GM18907 (cell line): Measurements from ENCODE around the gene KCNMB2.
"Not testable (repeated sequence)": the region's sequence is repeated elsewhere in the genome, so short reads cannot be mapped to it uniquely, and the experiment has no call there.

Source experiments
- ATAC-seq: cut with Tn5 transposase; IDR thresholded peaks from one replicate; pipeline ENCODE4 v1.9.1; 2021; ENCODE audit warnings: mild to moderate bottlenecking, moderate library complexity; ENCODE audit not compliant: unreplicated experiment

The KCNMB2 gene

GRCh38 chr3:178849199-178849910 lies 313.1 kb downstream of the KCNMB2 start:
- ATAC-seq: no peak

- no peak for ATAC-seq
Observed at GRCh38 chr3:178850450-178851190, 314.4 kb downstream of the KCNMB2 start.

GRCh38 chr3:178851564-178851963 lies 315.3 kb downstream of the KCNMB2 start:
- no peak for ATAC-seq

- ATAC-seq: no peak
Observed at GRCh38 chr3:178856804-178857203, 320.6 kb downstream of the KCNMB2 start.

- ATAC-seq: no peak
Observed at GRCh38 chr3:178859386-178859785, 323.1 kb downstream of the KCNMB2 start.

- ATAC-seq: not testable (repeated sequence)
Observed at GRCh38 chr3:178859900-178860436, 323.7 kb downstream of the KCNMB2 start.

- ATAC-seq: no peak
Observed at GRCh38 chr3:178868681-178869080, 332.4 kb downstream of the KCNMB2 start.

- ATAC-seq: no peak
Observed at GRCh38 chr3:178870085-178870484, 333.8 kb downstream of the KCNMB2 start.

- ATAC-seq: no peak
Observed at GRCh38 chr3:178875157-178875556, 338.9 kb downstream of the KCNMB2 start.

GRCh38 chr3:178875836-178876235 lies 339.6 kb downstream of the KCNMB2 start:
- no peak for ATAC-seq

GRCh38 chr3:178880274-178880673 lies 344.0 kb downstream of the KCNMB2 start:
- no peak for ATAC-seq
